Mesenteric fat pad (tissue), 1 donor: ENCODE measurements around the gene POTEE. TPM values are rescaled to one million over a fixed set of nuclear protein-coding genes. Genes with fewer than 3 reads are reported as not detected.
"Not testable (repeated sequence)": the region's sequence is repeated elsewhere in the genome, so short reads cannot be mapped to it uniquely, and the experiment has no call there.

Source experiments
- DNase-seq: peaks from one replicate; pipeline ENCODE4 v3.0.0-alpha.2; 2020; ENCODE audit warnings: low spot score
- long read RNA-seq: library from polyadenylated mRNA; unstranded; transcript quantifications from one replicate; pipeline ENCODE4 v2.0.0, GENCODE V29; 2020
- total RNA-seq: library from RNA; stranded (reverse); fragmentation: NEBNext Ultra II Directional; extraction: Animal tissue kit (Norgen Biotek cat#: 25700); gene quantifications from one replicate; pipeline ENCODE4 v1.2.1, GENCODE V29; 2021
- donor health status: DM: yes; HTN: yes; CAD: no.

Gene POTEE
- total RNA-seq: 0.16 TPM
- long read RNA-seq: 0 reads

- DNase-seq: not testable (repeated sequence)
Observed at GRCh38 chr2:131209030-131209772, at the start of gene POTEE. Gene POTEE (plus strand): TSS chr2:131209536. CDS start chr2:131218403, 8,867 bp downstream.

- DNase-seq: not testable (repeated sequence)
Observed at GRCh38 chr2:131165562-131165961, 43.8 kb upstream of the POTEE start.

GRCh38 chr2:131168538-131168937, 40.8 kb upstream of the POTEE start:
- DNase-seq: no peak

GRCh38 chr2:131178050-131178449, 31.3 kb upstream of the POTEE start:
- DNase-seq: not testable (repeated sequence)

GRCh38 chr2:131178721-131179418, 30.5 kb upstream of the POTEE start:
- DNase-seq: not testable (repeated sequence)

GRCh38 chr2:131181451-131181850, 27.9 kb upstream of the POTEE start:
- not testable (repeated sequence) for DNase-seq

GRCh38 chr2:131193421-131193820, 15.9 kb upstream of the POTEE start:
- not testable (repeated sequence) for DNase-seq

- not testable (repeated sequence) for DNase-seq
Observed at GRCh38 chr2:131196186-131196585, 13.2 kb upstream of the POTEE start.

GRCh38 chr2:131201098-131201497, 8.2 kb upstream of the POTEE start:
- DNase-seq: no peak

GRCh38 chr2:131207839-131208238, 1.5 kb upstream of the POTEE start:
- not testable (repeated sequence) for DNase-seq

GRCh38 chr2:131209773-131210104, 403 bp downstream of the POTEE start:
- not testable (repeated sequence) for DNase-seq

- DNase-seq: not testable (repeated sequence)
Observed at GRCh38 chr2:131210434-131211211, 1.3 kb downstream of the POTEE start.

- DNase-seq: not testable (repeated sequence)
Observed at GRCh38 chr2:131217238-131217986, 8.1 kb downstream of the POTEE start.

GRCh38 chr2:131235543-131236449, 26.5 kb downstream of the POTEE start:
- DNase-seq: not testable (repeated sequence)

Other genes starting within 250 kb of the POTEE start
- 120 TPM for gene FAM168B, start 116.1 kb upstream of the POTEE start, total RNA-seq
- 68.2 TPM for gene PLEKHB2, start 104.2 kb upstream of the POTEE start, total RNA-seq
- gene RAB6D, start 154.6 kb downstream of the POTEE start, total RNA-seq: 0.10 TPM